GM12891 (cell line): ENCODE results near the gene NFE2.

ENCODE experiments used
- POLR2A ChIP-seq: IDR thresholded peaks from 2 replicates; pipeline ENCODE4 v1.6.1; 2011; ENCODE audit warnings: low read depth, low read length, control low read depth
- POLR2AphosphoS5 ChIP-seq: IDR thresholded peaks from 2 replicates; pipeline ENCODE4 v1.6.1; 2011; ENCODE audit warnings: low read depth, low read length, control low read depth
- POU2F2 ChIP-seq: IDR thresholded peaks from 2 replicates; pipeline ENCODE4 v1.6.1; 2011; ENCODE audit warnings: low read depth, mild to moderate bottlenecking, control low read depth, low read length, moderate library complexity
- SPI1 ChIP-seq: IDR thresholded peaks from 2 replicates; pipeline ENCODE4 v1.6.1; 2011; ENCODE audit warnings: low read depth, low read length, control low read depth
- TAF1 ChIP-seq: IDR thresholded peaks from 2 replicates; pipeline ENCODE4 v1.6.1; 2011; ENCODE audit warnings: low read depth, low read length, control low read depth

- TF ChIP-seq TAF1 (no peak), POLR2A (no peak), POLR2AphosphoS5 (no peak), SPI1 (no peak), POU2F2 (no peak)
Measured at GRCh38 chr12:54258201-54258681, 42.6 kb downstream of the NFE2 start.
